ENCODE data around the gene UBE2R2.

The UBE2R2 gene

GRCh38 chr9:33782395-33783152 is 34.4 kb upstream of the UBE2R2 start (continued):
- no peak for TF ChIP-seq MEIS1 (CRISPR knock-in tag; IDR thresholded peaks at IDR 0.05; ENCODE audit: borderline replicate concordance)
- no peak for TF ChIP-seq ZNF174 (tag by site-specific recombination; IDR thresholded peaks at IDR 0.05)
- TF ChIP-seq ZNF692 (tag by site-specific recombination; IDR thresholded peaks at IDR 0.05): no peak
- no peak for TF ChIP-seq ZNF266 (tag by site-specific recombination; IDR thresholded peaks at IDR 0.05; ENCODE audit: low read depth)
- TF ChIP-seq KLF8 (tag by site-specific recombination; IDR thresholded peaks at IDR 0.05): no peak
- no peak for TF ChIP-seq BCL11B (tag by site-specific recombination; IDR thresholded peaks at IDR 0.05; ENCODE audit: low read depth)
- TF ChIP-seq ZNF510 (tag by site-specific recombination; IDR thresholded peaks at IDR 0.05; ENCODE audit: insufficient replicate concordance): no peak

GRCh38 chr9:33785914-33786313 is 31.0 kb upstream of the UBE2R2 start:
- H3K9me3 ChIP-seq (ENCODE audit: control insufficient read depth, insufficient read depth, low read depth, low read length): no peaks in the 10 kb centered on the region
- CTCF ChIA-PET: no interaction called here
- no peak for TF ChIP-seq ZFP37 (tag by site-specific recombination; IDR thresholded peaks at IDR 0.05)
- no peak for TF ChIP-seq ZNF112 (tag by site-specific recombination; IDR thresholded peaks at IDR 0.05)
- TF ChIP-seq KLF1 (tag by site-specific recombination; IDR thresholded peaks at IDR 0.05): no peak
- TF ChIP-seq ZNF785 (tag by site-specific recombination; IDR thresholded peaks at IDR 0.05): no peak
- no peak for TF ChIP-seq ZNF19 (tag by site-specific recombination; IDR thresholded peaks at IDR 0.05; ENCODE audit: low read depth)
- no peak for TF ChIP-seq HOXA7 (CRISPR knock-in tag; IDR thresholded peaks at IDR 0.05; ENCODE audit: borderline replicate concordance)
- TF ChIP-seq AEBP2 (tag by site-specific recombination; IDR thresholded peaks at IDR 0.05; ENCODE audit: borderline replicate concordance): no peak
- no peak for TF ChIP-seq PRDM2 (tag by site-specific recombination; IDR thresholded peaks at IDR 0.05; ENCODE audit: borderline replicate concordance)
- TF ChIP-seq ZBTB17 (tag by site-specific recombination; IDR thresholded peaks at IDR 0.05): no peak
- TF ChIP-seq ZNF37A (tag by site-specific recombination; IDR thresholded peaks at IDR 0.05): no peak
- TF ChIP-seq PRDM4 (tag by site-specific recombination; IDR thresholded peaks at IDR 0.05): no peak
- no peak for TF ChIP-seq OSR2 (tag by site-specific recombination; IDR thresholded peaks at IDR 0.05)
- TF ChIP-seq ZNF362 (tag by site-specific recombination; IDR thresholded peaks at IDR 0.05): no peak
- no peak for TF ChIP-seq ZNF837 (tag by site-specific recombination; IDR thresholded peaks at IDR 0.05)

More at GRCh38 chr9:33785914-33786313, 31.0 kb upstream of the UBE2R2 start:
- H3K27ac ChIP-seq (ENCODE audit: extremely low read depth, low read depth, low read length): no peak overlapping the region
- H3K36me3 ChIP-seq (ENCODE audit: control insufficient read depth in 2 of 2, insufficient read depth in 1 of 2, low read length in 2 of 2): no peaks in the 10 kb centered on the region
- no peaks in the 10 kb centered on the region for H3K4me1 ChIP-seq (ENCODE audit: control insufficient read depth, insufficient read depth, low read length)
- POLR2A ChIA-PET: no interaction called here
- no peak overlapping the region for H3K4me3 ChIP-seq (ENCODE audit: low read depth, low read length)
